GM19324 (cell line): ENCODE measurements around the gene DDX23.

Experiments
- ATAC-seq: cut with Tn5 transposase; IDR thresholded peaks from one replicate; pipeline ENCODE4 v1.9.1; 2021; ENCODE audit warnings: mild to moderate bottlenecking, moderate library complexity; ENCODE audit not compliant: unreplicated experiment, low FRiP score

DDX23 gene

DNA sequence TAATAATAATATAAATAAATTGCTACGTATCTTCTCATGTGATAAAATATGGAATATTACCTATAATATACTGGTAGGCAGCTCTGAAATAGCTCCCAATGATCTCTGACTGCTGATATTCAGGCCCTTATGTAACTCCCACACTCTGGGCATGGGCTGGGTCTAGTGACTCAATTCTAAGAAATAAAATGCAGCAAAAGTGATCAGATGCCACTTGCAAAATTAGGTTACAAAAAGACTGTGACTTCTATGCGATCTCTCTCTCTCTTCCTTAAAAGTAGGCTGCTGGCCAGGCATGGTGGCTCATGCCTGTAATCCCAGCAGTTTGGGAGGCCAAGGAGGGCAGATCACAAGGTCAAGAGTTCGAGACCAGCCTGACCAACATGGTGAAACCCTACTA, 44.0 kb downstream of the DDX23 start:
- ATAC-seq = no peak

DNA sequence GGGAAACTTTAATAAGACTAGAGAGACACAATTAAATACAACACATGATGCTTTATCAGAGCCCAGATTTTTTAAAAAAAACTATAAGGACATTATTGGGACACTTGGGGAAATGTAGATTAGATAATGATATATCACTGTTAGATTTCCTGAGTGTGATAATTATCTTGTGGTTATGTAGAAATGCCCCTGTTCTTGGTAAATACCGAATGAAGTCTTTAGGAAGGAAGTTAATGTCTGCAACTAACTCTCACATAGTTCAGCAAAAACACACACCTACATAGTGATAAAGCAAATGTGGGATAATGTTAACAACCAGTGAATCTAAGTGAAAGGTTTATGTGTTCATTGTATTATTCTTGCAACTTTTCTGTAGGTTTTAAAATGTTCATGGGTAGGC, 48.3 kb downstream of the DDX23 start:
- ATAC-seq = no peak

DNA sequence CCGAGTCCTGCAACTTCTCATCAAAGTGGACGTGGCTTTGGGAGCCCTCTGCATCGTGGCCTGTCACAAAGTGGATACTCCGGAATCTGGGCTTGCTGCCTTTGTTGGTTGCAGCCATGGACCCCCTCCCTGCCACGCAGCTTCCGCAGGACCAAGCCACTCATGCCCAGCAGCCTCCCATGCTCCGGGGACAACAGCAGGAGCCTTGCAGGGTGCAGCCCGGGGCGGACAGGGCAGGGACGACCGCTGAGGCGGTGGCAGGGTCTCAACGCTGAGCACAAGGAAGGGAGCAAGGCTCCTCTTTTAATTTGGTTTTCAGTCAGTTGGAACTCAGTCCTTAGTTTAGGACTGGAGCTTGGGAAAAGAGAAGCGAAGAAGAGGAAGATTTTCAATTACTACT, 51.0 kb downstream of the DDX23 start:
- ATAC-seq = no peak

DNA sequence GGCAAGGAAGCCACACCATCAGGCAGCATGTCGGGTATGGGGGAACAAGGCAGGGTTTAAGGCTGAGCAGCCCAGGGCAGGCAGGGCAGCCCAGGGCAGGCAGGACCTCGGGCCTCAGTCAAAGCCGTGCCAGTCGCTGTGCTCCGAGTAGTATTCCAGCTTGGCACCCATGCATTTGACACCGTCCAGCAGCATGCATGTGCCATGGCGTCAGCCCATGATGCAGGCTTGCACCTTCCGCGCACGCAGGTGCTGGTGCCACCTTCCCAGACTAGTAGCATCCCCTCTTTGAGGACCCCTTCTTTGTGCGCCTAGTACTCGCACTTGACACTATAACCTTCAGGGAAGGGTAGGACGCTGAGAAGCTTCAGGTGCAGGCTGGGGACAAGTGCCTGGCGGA, 51.5 kb downstream of the DDX23 start:
- ATAC-seq = no peak

DNA sequence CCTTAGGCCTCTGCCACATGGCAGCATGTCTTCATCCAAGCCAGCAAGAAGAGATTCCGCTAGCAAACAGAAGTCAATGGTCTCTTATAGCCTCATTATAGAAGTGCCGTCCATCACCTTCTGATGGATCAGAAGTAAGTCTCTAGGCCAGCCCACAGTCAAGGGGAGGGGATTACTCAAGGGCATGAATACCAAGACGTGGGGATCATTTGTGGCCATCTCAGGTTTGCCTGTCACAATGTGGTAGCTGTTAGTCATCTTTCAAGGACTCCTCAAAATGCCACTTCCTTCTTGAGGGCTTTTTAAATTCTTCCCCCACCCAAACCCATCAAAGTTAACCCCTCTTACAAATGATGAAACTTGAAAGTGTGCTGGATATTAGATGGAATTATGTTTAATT, 55.0 kb downstream of the DDX23 start:
- ATAC-seq = no peak

DNA sequence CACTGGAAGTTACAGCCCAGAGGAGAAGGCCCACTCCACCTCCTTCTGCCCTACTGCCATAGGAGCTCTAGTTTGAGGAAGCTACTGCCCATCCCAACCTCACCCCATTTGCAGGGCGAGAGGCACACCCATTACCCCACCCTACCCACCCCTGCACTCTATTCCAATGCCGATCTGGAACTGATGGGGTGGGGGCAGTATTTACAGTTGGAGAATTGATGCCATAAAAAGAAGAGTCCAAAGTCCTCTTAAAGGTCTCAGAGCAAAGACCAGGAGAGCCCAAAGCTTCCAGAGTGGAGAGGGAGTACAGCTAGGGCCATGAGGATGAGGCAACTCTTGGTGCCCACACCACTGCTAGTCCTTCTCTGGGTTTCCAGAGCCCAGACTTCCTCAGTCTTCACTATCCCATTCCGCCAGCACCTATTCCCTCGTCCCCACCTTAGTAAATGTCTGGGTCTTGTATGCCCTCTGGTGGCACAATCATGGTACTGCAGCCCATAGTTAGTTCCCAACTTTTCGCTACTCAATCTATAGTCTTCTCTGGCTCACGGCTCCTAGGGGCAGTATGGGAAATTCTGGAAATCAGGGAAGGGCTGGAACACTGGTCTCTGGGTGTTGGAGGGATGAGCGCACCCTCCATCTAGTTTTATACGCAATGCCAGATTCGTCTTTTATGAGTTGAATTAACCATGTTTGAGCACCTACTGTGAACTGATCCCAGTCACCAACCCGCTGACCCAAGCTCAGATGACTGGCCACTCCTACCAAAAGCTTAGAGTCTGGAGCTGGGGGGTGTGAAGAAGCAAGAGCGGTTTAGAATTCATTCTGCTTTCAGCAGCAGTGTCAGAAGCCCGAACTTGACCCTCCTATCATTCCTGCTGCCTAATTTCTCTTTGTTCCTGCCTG, 56.2 kb downstream of the DDX23 start:
- no peak for ATAC-seq

DNA sequence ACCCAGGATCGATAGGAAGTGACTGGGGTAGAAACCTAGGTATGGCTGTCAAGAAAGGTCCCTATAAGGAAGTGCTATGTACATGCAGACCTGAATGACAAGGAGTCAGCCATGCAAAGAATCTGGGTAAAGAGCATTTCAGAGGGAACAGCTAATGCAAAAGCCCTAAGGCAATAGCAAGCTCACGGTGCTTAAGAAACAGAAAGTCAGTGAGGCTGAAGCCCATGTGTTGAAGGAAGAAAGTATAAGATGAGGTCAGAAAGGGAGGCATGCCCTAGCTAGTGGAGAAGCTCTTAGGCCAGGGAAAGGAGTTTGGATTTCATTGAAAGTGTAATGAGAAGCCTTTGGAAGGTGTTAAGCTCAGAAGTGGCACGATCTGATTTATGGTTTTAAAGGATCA, 57.1 kb downstream of the DDX23 start:
- ATAC-seq = no peak

DNA sequence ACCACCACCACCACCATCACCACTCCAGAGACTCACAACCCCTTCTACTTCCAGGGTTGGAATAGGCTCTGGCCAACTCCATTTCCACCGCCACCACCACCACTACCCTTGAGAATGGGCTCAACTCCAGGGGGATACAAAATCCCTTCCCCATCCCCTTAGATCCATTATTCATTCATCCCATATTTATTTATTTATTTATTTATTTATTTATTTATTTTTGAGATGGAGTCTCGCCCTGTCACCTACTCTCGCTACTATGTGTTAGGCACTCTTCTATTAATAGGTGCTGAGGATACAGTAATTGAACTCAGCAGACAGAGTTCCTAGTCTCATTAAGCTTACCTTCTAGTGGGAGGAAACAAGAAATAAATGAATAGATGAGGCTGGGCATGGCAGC, 58.3 kb downstream of the DDX23 start:
- ATAC-seq = no peak

DNA sequence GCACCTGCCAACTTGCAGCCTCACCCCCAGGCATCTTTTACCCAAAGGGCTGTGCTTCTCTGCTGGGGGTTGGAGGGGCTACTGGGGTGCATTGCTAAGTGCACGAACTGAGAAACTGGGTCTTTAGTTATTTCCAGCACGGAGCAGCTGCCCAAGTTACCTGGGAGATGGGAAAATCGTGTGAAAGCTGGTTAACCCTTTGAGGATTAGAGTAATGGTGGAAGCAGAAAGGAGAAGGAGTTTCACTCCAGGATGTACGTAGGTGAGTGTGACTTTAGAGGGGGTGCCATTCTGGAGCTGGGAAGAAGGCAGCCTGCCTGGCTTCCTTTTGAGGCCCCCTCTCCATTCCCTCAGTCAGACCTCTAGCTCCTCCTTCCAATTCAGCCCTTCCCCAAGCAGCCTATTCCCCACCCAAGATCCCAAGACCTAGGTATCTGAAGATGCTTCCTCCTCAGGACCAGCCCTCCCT, 62.1 kb downstream of the DDX23 start:
- no peak for ATAC-seq

DNA sequence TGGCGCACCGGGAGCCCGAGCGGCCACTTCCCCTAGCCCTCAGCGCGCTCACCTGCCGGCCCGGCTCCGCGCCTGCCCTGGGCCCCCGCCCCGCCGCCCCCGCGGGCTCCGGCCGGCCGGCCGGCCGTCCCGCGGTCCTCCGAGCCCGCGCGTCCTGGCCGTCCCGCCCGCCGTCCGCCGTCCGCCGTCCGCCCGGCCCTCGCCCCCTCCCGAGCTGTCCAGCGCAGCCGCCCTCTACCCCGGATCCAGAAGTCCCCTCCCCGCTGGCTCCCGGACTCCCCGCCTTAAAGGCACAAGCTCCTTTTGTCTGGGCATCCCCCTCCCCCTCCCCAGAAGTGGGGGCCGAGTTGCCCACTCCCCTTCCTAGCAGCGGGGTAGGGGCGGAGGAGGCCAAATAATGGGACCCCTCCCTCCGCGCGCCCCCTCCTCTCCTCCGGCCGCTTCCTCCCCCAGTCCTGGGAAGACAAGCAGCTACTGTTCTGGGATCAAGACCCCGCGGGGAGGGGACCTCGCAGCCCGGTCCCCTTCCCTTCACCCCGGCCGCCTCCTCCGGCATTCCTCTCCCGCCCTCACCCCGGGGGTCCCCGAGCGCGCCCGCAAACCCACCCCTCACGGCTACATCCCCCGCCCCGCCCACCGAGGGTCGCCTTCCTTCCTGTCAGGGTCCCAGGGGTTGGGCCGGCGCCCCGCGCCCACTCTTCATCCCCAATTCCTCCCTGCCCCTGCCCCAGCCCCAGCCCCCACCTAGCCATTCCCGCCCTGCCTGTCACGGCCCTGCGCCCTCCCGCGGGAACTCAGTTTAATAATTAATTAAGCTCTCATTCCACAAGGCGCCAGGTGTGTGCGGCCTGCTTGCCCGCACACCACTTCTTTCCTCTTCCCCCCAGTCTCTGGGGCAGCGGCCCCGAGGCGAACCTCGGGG, 62.8 kb downstream of the DDX23 start, which contains the start of gene ADCY6:
Gene ADCY6 (minus strand): TSS at position 236 of the 922 bp plus-strand sequence. CDS start 5,655 bp downstream, outside the sequence.
- ATAC-seq = no peak

DNA sequence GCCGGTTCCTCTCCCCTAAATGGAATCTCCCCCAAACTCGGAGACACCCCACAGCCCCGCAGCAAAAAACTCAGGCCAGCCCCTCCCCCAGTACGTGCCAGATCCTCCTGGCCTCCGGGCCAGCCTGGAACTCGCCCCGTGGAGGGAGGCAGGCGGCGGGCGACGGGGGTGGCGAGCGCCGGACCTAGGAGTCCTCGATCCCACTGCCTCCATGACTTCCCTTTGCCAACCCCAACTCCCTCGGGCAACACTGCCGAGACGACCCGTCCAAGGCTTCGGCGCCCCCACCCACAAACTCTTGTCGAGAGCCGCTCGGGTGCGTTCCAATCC, 63.5 kb downstream of the DDX23 start:
- ATAC-seq = no peak

DNA sequence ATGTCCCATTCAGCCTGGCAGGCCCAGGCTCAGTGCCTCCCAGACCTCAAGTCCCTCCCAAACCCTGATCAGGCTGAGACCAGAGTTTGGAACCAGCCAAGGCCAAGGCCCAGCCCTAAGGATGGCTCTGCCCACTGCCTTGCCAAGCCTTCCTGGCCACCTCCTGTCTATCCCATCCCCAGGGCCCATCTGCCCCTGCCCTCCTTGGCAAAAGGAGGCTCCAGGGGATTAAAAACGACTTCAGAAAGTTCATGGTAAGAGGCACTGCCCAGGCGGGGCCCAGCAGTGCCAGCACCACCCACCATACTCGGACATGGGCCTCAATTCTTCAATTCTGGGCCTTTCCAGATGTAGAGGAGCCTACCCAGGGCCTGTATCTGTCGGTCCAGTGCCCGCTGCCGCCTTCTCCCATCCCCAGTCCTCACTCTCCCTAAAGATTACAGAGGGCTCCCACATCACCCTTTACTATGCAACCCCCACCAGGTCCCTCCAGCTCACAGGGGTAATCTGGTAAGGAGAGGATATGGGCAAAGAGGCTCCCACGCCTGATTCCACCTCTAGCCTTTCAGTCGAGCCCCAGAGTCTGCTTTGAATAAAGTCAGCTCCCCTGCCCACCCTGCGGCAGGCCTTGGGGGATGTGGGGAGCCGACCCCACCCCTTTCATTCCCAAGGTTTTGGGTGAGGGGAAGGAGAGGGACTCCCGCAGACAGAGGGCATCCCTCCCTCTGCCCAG, 64.0 kb downstream of the DDX23 start:
- ATAC-seq = no peak

DNA sequence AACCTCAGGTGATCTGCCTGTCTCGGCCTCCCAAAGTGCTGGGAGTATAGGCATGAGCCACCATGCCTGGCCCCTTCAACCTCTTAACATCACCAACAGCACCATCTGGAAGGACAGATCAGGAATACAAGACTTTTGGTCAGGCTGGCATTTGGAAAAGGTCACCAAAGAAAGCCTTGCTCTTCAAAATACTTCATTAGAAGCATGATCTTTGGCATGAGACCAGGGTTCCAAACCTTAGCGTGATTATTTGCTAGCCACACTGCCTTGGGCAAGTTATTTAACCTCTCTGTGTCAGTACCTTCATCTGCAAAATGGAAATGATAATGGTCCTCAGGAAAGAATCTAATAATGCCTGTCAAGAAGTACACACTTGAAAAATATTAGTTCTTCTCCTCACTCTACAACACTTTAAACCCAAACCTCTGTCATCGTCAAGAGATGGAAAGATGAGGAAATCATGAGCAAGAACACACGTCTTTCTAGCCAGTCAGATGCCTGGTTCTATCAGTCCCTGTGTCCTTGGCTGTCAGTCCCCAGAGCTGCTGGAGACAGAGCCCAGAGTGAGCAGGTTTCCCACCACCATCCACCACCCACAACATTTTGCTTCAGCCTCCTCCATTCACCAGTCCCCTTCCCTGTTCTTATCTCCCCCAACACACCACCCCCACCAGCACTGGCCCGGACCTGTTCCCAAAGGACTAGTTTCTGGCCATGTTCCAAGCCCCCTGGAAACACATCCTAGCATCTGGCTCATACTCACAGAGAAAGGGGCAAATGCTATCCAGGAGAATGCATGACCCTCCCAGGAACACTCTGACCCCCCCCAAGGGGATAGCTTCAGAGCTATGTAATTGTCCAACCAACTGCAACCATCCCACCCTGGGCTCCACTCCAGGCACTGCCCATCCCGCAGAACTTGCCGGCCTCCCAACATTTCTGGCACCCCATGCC, 65.1 kb downstream of the DDX23 start:
- ATAC-seq = no peak

DNA sequence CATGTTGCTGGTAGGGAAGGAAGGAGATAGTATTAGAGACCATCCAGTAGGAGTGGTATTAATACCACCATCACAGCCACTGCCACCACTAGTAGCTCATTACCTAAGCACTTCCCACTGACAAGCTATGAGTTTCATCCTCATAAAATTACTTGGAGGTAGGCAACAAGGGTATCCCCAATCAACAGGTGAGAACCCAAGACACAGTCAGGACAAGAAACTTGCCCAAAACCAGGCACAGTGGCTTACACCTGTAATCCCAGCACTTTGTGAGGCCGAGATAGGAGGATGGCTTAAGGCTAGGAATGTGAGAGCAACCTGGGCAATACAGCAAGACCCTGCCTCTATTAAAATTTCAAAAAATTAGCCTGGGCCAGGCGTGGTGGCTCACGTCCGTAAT, 68.5 kb downstream of the DDX23 start:
- ATAC-seq = no peak

DNA sequence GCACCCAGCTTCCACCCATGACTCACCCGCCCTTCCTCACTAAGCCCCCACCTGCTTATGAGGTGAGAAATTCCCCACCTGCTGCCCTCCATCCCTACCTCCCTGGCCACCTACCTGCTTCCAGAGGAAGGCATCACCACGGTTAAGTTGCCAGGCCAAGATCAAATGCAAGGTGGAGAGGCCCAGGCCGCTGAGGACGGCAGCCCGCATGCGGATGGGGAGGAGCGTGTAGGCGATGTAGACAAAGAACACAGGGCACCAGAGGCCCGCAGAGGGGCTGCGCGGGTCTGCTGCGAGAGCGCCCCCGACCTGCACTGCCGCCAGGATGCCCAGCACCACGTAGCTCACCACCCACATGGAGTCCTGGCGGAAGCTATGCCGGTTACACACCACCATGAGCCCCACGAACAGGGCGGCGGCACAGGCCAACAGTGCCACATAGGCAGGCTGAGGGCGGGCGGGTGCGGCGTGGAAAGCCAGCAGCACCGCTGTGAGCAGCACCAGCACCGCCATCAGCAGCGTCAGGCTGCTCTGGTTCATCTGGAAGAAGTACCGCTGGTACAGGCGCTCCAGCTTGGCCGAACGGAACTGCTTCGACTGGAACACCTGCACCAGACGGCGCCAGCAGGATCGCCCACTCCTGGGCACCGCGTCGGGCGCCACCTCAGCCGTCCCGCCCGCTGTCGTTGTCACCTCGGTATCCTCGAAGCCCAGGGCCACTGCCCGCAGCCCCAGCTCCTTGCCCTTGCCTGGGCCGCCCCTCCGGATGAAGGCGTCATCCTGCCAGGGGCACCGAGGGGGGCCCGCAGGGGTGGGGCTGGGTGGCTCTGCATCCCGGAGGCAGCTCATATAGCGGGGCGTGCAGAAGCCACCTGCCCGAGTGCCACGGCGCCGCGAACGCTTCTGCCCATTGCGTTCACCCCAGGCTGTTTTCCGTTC, 69.2 kb downstream of the DDX23 start:
- ATAC-seq = no peak

DNA sequence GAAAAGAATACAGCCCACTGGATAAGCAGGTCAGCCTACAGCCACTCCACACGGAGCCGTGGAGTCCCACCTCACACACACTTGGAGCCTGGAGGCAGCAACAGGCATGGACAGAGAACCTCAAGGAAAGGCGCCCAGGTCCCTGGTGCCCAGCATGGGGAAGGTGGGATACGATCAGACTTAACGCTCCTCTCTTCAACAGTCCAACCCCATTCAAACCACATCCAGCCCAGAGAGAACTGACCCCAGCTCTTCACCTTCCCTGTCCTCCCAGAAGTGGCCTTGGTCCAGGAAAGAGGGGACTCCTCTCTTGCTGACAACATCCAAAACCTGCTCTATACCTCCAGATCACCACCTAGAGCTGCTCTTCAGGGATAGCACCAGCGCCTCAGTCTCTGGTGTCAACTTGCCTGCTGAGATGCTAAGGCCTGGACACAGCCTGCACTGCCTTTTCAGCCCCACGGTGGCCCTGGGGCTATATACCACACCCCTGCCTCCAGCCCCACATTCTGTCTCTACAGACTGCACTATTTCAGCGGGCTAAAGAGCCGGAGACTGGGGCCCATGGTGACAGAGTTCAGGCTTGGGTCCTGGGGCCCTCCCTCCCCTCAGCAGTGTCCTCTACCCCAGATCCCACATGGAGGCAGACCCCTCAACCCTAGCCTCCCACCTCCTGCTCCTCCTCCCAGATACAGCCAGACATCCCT, 70.1 kb downstream of the DDX23 start:
- ATAC-seq = no peak

DNA sequence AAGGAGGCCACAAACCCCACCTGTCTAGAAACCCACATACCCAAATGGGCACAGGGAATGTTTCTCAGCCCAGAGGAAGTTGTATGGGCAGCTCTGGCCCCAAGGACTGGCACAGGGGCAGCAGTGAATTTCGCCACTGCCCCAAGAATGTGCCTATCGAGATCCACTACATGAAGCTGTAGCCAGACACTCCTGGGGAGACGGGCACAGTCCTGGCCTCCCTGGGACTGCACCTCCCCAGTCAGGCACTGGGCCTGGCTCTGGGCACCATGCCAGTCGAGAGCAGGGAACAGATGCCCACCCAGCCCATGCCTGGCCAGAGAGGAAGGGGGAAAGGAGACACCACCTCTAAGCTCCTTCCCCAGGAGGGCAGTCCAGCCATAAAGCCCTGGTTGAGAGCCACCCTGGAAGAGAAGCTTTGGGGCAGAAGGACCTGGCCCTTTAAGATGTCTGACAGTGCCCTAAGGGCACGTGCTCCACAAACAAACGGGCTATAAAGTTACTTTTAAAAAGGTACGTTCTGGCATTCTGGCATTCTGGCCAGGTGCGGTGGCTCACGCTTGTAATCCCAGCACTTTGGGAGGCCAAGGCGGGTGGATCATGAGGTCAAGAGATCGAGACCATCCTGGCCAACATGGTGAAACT, 71.5 kb downstream of the DDX23 start:
- no peak for ATAC-seq
